ENCODE measurements around the gene CD207. TPM values are rescaled to one million over a fixed set of nuclear protein-coding genes. Genes with fewer than 3 reads are reported as not detected.

CD207 gene
- total RNA-seq, 3 donors from 2014 or later (not counting 1 experiment from before 2014, with no cell fraction given): not detected

GRCh38 chr2:70808983-70809958 is 26.3 kb downstream of the CD207 start:
- no peaks in the 10 kb centered on the region for H3K36me3 Mint-ChIP-seq
- intact Hi-C loops (cut with micrococcal nuclease): no loop called here

GRCh38 chr2:70807828-70808118 is 27.8 kb downstream of the CD207 start:
- Mint-ChIP-seq H3K4me3 (no peak overlapping the region), H3K27me3 (ENCODE audit: low read depth in 2 of 2) (no peaks in the 10 kb centered on the region), H3K36me3 (no peaks in the 10 kb centered on the region), H3K9me3 (no peaks in the 10 kb centered on the region), H3K4me1 (peaks cover 22 to 26% of the 10 kb centered on the region in 2 donors), H3K27ac (no peak overlapping the region)
- ATAC-seq (no peak), DNase-seq (no peak)
- Histone ChIP-seq H3K27me3 (ENCODE audit: control insufficient read depth, insufficient read depth, low read length) (no peaks in the 10 kb centered on the region), H3K9me3 (ENCODE audit: control insufficient read depth, insufficient read depth, low read length) (no peaks in the 10 kb centered on the region), H3K4me1 (ENCODE audit: control insufficient read depth, insufficient read depth, low read length) (peaks cover 6% of the 10 kb centered on the region), H3K27ac (ENCODE audit: low read length) (no peak overlapping the region), H3K36me3 (ENCODE audit: control insufficient read depth, insufficient read depth, low read length) (no peaks in the 10 kb centered on the region), H3K4me3 (ENCODE audit: low read length) (no peak overlapping the region)
- WGBS (ENCODE audit: insufficient coverage): 95% methylated on average over 4 of the region's 4 CpGs
- intact Hi-C loops (cut with micrococcal nuclease): no loop called here
- no peak for TF ChIP-seq CTCF (IDR thresholded peaks at IDR 0.05)

More at GRCh38 chr2:70808983-70809958, 26.3 kb downstream of the CD207 start:
- no peaks in the 10 kb centered on the region for H3K27me3 ChIP-seq (ENCODE audit: control insufficient read depth, insufficient read depth, low read length)
- no peaks in the 10 kb centered on the region for H3K36me3 ChIP-seq (ENCODE audit: control insufficient read depth, insufficient read depth, low read length)
- H3K27ac Mint-ChIP-seq: no peak overlapping the region
- H3K9me3 Mint-ChIP-seq: no peaks in the 10 kb centered on the region
- H3K27ac ChIP-seq (ENCODE audit: low read length): no peak overlapping the region
- no peaks in the 10 kb centered on the region for H3K9me3 ChIP-seq (ENCODE audit: control insufficient read depth, insufficient read depth, low read length)
- H3K4me1 ChIP-seq (ENCODE audit: control insufficient read depth, insufficient read depth, low read length): peaks cover 6% of the 10 kb centered on the region
- no peak overlapping the region for H3K4me3 Mint-ChIP-seq
- no peak overlapping the region for H3K4me3 ChIP-seq (ENCODE audit: low read length)
- peaks cover 22 to 26% of the 10 kb centered on the region in 2 donors for H3K4me1 Mint-ChIP-seq
- 93% methylated on average over 12 of the region's 12 CpGs for WGBS (ENCODE audit: insufficient coverage)
- DNase-seq: no peak
- no peak for TF ChIP-seq CTCF (IDR thresholded peaks at IDR 0.05)
- ATAC-seq: peak in 1 of 3 donors; percentile 25
- H3K27me3 Mint-ChIP-seq (ENCODE audit: low read depth in 2 of 2): peaks cover 0 to 2% of the 10 kb centered on the region in 2 donors

- no peak for TF ChIP-seq CTCF (IDR thresholded peaks at IDR 0.05)
- Mint-ChIP-seq H3K4me1 (peaks cover 22 to 26% of the 10 kb centered on the region in 2 donors), H3K27ac (no peak overlapping the region), H3K27me3 (ENCODE audit: low read depth in 2 of 2) (no peaks in the 10 kb centered on the region), H3K36me3 (no peaks in the 10 kb centered on the region), H3K9me3 (no peaks in the 10 kb centered on the region), H3K4me3 (no peak overlapping the region)
- Histone ChIP-seq H3K4me3 (ENCODE audit: low read length) (no peak overlapping the region), H3K36me3 (ENCODE audit: control insufficient read depth, insufficient read depth, low read length) (no peaks in the 10 kb centered on the region), H3K9me3 (ENCODE audit: control insufficient read depth, insufficient read depth, low read length) (no peaks in the 10 kb centered on the region), H3K27ac (ENCODE audit: low read length) (no peak overlapping the region), H3K4me1 (ENCODE audit: control insufficient read depth, insufficient read depth, low read length) (peaks cover 6% of the 10 kb centered on the region), H3K27me3 (ENCODE audit: control insufficient read depth, insufficient read depth, low read length) (no peaks in the 10 kb centered on the region)
- DNase-seq (no peak), ATAC-seq (no peak)
- intact Hi-C loops (cut with micrococcal nuclease): no loop called here
- WGBS (ENCODE audit: insufficient coverage): 93% methylated on average over 6 of the region's 6 CpGs
Measured at GRCh38 chr2:70807102-70807827, 28.4 kb downstream of the CD207 start.

Measured in natural killer cell (primary cell).